HG02763 (cell line): Measurements from ENCODE around the gene TRAPPC12.
"Not testable (repeated sequence)": the region's sequence is repeated elsewhere in the genome, so short reads cannot be mapped to it uniquely, and the experiment has no call there.

Source experiments
- ATAC-seq: cut with Tn5 transposase; IDR thresholded peaks from one replicate; pipeline ENCODE4 v1.9.1; 2021; ENCODE audit warnings: mild to moderate bottlenecking, moderate library complexity; ENCODE audit not compliant: unreplicated experiment

TRAPPC12 gene

DNA sequence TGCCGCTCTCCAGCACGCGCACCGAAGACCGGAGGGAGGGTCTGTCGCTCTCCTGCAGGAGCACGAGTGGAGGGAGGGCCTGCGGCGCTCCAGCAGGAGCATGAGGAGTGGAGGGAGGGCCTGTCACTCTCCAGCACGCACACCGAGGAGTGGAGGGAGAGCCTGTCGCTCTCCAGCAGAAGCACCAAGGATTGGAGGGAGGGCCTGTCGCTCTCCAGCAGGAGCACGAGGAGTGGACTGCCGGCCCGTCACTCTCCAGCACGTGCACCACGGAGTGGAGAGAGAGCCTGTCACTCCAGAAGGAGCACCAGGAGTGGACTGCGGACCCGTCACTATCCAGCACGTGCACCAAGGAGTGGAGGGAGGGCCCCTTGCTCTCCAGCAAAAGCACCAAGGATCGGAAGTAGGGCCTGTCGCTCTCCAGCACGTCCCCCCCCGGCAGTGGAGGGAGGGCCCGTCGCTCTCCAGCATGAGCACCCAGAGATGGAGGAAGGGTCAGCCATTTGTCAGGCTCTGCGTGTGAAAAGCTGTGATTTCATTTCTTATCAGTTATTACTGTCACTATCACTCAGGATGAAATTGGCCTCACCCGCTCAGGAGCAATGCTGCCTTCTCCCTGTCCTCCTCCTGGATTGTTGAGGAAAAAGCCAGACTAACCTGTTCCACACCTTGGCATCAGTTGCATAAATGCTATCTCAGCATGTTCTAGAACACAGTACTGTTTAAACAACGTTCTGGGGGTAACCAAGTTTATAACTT lies 103.9 kb downstream of the TRAPPC12 start:
- no peak for ATAC-seq

DNA sequence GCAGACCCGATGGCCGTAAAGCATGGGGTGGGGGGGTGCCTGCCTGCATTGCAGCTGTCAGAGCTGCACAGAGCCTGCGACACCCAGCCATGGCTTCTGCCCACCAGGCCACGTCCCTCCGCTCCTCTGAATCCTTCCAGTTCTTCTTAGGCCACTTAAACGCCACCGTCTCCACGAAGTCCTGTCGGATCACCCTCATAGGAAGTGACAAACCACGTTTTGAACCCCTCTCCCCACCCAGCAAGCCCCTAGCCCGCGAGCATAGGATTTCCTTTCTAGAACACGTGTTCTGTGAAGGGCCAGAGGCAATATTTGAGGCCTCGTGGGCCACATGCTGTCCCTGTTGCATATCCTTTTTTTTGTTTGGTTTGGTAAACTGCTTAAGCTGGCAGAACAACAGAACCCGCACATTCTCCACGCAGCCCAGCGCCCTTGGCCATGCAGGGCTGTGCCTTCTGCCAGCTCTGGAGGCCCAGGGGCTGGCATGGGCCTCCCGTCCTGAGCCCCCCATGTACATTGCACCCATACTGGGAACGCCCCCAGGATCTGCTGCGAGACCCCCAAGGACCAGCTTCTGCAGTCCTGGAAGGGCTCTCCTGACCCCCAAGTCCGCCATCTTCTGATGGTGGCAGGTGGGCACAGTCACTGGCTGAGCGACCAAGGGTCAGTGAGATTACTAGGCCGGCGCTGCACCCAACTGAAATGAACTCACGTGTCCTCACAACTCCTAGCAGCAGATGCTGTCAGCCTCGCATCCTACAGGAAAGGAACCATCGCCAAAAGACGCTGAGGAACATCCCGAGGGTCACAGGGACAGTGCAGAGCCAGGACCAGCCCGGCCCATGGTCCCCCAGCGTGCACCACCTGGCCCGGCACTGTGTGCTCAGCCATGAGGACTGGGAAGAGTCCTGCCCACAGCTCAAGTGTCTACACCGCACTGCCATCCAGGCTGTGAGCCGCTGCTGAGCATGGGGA lies 104.8 kb downstream of the TRAPPC12 start:
- ATAC-seq = no peak

DNA sequence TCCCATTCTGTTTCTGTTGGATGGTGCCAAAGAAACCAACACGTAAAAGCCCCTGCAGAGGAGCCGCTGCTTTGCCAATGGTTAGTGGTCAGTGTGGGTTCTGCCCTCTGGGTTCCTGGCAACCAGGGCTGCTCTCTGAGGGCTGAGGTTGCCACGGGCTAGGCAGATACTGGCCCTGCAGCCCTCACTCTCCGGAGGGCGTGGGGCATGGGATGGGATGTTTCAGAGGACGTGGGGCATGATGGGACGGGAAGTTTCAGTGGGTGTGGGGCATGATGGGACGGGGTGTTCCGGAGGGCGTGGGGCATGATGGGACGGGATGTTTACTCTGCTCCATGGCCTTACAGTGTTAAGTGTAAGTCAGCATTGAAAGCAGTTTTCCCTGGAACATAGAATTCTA lies 105.7 kb downstream of the TRAPPC12 start:
- ATAC-seq = no peak

DNA sequence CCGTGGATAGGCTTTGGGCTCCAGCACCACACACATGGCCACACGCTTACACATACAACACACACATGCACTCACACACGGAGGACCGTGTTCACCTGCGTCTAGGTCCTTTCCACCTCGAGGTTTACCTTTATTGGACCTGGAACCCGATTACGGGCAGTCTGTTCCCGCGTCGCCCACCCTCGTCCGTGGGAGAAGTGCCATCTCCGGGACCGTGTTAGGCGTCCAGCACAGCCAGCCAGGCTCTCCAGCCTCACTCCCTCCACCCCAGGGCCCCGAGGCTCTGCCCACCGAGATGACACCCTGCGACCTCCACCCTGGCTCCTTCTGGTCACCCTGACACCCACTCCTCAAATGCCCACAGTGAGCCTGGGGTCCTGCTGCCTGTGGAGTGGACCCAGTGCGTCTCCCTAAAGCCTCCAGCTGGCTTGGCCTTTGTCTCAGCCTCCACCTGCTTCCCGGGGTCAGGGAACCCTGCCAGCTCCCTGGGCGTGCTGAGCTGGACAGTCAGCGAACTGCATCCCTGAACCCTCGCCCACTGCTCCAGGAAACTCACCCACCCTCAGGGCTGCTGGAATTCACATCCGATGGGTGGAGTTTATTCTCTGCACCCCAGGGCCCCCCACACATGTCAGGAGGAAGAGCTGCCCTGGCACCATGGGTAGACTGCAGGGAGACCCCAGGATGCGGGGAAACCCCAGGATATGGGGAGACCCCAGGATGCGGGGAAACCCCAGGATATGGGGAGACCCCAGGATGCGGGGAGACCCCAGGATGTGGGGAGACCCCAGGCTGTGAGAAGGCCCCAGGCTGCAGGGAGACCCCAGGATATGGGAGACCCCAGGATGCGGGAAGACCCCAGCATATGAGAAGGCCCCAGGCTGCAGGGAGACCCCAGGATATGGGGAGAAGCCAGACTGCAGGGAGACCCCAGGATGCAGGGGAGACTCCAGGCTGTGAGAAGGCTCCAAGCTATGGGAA lies 106.8 kb downstream of the TRAPPC12 start:
- ATAC-seq = no peak

DNA sequence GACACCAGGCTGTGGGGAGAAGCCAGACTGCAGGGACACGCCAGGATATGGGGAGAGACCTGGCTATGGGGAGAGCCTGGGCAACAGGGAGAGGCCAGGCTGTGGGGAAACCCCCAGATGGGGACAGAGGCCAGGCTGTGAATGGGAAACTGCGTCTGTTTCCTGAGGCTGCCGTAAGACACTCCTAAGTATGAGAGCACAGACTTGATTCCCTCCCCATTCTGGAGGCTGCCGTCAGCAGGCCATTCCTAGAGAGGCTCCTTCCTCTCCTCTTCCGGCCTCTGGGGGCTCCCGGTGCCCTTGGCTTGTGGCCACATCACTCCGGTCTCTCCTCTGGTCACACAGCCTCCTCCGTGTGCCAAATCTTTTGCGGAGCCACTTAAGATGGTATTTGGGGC lies 107.5 kb downstream of the TRAPPC12 start:
- no peak for ATAC-seq

DNA sequence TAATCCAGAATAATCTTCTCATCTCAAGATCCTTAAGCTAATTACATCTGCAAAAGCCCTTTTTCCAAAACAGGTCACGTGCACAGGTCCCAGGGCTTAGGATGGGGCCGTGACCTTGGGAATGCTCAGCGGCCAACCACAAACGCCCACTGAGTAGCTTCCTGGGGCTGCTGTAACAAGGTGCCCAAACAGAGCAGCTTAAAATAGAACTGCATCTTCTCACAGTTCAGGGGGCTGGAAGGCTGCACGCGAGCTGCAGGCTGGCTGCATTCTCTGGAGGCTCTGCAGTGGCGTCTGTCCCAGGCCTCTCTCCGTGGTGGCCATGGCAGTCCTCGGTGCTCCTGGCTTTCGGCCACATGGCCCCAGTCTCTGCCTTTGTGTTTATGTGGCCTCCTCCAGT lies 107.9 kb downstream of the TRAPPC12 start:
- ATAC-seq = no peak

DNA sequence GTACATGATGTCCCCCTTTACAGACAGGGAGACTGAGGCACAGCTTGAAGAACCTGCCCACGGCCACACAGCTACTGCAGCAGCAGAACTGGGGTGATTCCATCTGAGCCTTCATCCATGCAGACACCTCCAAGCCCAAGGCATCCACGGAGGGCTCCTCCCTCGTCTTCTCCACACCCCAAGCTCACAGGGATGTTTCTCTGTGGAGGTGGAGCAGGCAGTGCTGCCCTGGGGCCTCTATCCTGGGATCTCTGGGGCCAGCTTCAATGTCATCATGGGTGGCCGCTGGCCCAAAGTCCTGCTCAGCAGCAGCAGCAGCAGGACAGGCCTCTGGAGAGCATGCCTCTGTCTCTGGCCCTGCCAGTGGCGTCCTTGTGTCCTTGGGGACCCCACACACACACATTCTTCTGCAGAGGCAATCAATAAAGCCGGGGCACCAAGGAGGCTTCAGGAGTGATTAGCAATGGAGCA lies 108.6 kb downstream of the TRAPPC12 start:
- ATAC-seq = no peak

DNA sequence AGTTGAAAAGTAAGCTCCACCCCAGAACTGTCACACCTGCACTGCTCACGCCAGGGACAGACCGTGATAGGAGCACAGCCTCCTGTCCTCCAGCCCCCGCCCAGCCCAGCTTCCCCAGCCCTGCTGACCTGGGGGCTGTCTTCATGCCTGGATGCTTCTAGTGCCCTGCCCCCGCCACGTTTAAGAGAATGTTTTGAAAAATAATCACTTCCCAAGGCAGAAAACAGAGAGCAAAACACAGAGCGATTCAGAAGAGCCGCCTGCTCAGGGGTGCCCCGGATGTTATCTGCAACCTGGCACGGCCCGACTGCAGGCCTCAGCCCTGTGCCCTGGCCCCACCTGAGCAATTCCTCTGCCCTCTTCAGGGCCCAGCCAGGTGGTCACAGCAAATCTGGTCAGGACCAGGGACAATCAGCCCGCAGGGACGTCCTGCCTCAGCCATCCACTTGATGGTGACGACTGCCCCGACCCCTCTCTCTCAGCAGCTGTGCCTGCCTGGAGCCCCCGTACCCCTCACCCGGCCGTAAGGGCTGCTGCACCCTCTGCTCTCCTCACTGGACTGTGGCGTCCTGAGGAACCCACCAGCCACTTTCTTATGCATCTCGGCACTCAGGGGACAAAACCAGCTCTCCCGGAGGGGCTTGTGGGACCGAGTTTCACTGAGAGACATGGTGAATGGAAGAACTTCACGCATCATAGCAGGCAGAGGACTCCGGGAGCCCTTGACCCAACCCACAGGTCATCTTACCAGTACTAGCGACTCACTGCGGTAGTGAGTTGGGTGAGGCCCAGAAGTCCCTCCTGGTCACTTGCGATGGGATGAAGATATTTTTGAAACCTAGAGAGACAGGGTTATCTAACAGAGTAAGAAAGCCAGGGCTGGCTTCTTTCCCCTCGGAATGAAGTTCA lies 109.6 kb downstream of the TRAPPC12 start:
- no peak for ATAC-seq

DNA sequence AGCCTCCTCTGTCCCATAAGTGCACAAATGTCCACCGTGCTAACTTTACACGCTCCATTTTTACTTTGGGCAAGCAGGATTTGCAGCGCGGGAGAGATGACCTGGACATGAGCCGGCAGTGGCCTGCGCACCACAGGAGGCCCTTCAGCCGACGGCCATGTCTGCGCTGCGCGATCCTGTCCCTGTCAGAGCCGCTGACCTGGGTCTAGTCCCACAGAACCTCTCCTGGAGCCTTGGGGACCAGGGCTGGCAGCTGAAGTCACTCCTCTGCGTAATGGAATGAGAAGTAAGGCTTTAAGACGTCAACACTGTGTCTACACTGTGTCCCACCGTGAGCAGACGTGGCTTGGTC lies 110.2 kb downstream of the TRAPPC12 start:
- ATAC-seq = no peak

DNA sequence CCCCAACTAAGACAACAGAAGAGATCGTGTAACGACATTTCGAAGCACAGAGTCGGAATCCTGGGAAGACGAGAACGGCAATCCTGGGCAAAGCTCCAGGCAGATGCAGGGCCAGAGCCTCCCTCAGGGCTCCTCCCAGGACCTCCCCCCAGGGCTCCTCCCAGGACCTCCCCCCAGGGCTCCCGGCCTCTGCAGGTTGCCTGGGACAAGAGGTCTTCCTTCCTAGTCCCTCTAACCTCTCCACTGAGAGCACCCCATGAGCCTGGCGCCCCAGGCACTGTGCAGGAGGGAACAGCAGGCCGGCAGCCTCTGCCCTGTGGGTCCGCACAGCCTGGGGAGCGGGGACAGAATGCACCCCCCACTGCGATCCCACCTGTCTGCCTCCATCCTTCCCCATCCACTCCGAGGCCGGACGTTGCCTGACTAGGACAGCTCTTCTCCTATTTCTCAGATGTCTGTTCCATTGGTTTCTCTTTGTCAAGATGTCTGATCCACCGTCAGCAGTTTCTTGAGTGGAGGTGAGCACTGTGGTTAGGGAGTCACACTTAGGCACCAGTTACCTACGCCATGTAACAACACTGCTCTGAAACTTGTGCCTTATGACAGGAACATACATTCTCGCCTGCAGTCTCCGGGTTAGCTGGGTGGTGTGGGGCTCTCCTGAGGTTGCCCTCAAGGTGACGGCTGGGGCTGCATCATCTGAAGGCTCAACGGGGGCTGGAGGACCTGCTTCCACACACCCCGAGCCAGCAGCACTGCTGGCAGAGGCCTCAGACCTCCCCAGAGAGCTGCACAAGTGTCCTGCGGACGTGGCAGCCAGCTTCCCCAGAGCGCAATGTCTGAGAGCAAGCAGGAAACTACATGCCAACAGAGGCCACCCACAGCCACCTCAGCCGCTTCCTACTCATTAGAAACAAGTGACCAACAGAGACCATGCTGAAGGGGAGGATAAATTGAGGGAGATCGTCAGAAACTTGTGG lies 111.0 kb downstream of the TRAPPC12 start:
- no peak for ATAC-seq

DNA sequence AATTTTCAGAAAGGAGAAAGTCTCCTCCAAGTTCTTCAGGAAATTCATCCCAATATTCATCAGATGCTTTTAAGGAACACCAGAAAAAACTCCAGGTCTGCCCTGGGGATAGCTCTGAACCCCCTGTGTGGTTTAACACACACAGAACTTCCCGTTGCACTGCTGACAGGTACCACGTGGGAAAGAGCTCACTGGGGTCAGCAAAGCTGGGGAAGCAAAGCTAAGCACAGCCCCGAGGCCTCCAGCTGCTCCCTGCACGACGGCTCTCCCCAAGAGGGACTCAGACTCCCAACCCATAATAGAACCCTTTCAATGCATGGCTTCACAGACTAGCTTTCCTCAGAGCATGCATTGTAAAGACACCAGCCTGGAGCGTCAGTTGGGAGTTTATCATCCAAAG lies 111.8 kb downstream of the TRAPPC12 start:
- no peak for ATAC-seq

DNA sequence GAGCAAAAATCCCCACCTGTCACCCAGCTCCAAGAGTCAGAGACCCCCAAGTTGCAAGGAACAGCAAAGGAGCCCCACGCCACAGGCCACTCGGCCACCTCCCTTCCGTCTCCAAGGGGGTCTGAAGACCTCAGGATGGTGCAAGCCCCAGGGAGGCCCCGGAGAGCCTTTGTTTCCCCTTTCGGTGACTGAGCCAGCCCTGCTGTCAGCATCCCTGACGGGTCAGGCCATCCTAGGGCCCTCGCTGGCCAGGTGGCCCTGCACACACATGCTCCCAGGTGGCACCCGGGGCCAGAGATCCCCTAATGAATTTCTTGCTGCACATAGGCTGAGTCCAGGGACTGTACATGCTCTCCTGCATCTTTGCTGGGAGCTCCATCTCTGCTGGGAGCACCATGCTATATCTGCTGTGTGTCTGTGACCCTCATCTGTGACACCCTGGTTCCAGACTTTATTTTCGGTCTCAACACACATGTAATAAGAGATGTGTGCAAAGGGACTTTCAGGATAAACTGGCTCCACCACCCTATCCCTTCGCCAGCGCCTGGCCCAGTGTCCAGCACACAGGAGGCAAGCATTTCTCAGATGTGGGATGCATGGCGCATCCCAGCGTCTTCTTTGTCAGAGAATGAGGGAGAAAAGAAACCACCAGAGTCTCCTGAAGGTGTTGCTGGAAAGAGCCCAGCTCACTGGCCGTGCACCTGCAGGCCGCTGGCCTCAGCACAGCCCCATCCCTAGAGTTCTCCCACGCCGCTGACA lies 112.4 kb downstream of the TRAPPC12 start:
- ATAC-seq = no peak

DNA sequence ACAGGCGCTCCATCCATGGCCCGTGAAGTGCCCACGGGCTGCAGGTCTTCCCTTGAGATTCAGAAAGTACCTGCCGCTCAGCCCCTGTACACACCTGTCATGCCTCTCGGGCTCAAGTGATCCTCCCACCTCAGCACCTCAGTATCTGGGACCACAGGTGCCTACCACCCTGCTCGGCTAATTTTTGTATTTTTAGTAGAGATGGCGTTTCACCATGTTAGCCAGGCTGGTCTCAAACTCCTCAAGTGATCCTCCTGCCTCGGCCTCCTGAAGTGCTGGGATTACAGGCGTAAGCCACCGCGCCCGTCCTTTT lies 112.9 kb downstream of the TRAPPC12 start:
- ATAC-seq = not testable (repeated sequence)

DNA sequence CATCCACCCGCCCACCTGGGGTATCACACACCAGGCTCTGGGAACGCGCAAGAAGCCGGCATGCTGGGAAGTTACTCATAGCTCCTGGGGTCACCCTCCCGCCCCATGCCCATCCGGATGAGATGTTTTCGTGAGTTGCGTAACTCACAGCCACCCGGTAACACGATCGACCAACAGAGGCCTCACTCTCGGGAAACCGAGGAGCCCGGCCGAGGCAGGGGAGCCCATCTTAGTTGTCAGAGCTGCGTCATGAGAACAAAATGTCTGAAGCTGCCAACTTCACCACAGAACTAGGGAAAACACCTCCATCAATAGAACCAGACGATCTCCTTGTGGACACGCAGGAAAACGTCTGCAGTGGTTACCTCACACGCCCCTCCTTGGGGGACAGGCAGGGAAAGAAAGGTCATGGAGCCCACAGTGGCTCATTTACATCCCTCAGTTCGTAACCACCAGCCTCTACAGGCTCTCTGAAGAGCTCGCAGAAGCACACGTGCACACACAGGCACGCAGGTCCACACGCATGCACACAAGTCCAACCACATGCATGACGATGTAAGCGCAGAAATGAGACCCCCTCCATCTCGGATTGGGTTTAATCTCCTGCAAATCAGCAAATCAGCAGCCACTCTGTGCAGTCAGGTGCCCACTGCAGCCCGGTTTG lies 113.6 kb downstream of the TRAPPC12 start:
- ATAC-seq = no peak

DNA sequence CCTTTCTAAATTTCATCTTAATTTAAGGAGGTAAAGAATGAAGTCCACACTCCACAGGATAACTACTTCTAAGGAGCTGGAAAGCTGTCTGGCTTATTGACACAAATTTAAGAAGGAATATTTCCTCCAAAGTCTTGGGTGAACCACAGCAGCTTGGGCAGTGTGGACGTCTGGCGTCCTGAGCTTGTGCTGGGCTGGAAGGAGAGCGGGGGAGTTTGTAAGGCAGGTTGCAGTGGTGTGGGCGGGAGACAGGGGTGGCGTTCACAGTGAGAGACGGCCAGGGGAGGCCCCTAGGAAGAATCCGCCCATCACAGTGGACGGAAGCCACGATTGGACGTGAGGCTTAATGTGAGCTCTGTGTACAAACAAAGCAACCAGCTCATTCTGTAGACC lies 114.1 kb downstream of the TRAPPC12 start:
- no peak for ATAC-seq

DNA sequence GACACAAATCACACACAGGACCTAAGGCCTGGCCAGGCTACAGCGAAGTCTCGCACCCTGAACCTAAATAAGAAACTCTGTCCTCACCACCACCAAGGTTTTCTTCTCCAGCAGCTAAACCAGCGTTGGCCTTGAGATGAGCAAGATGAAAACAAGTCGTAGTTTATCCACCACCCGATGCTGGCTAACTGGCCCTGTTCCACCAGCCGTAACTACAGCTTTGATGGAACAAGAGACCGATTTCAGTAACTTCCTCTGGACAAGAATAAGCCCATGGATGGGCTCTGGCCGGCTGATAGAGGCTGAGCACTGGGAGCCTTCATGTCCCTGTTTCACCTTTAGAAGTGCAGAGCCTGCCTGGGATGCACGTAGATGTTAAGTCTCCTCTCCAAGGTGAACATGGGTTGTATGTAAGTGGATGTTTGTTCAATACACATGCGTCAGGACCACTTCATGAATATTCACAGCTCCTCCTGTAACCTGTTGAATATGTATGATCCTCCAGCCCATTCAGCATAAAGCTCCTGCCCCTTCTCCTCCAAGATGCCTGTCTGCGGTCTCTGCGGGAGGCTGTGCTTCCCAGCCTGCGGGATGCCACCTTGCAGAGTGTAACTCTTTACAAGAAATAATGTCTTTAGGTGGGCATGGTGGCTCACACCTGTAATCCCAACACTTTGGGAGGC lies 115.6 kb downstream of the TRAPPC12 start:
- no peak for ATAC-seq

DNA sequence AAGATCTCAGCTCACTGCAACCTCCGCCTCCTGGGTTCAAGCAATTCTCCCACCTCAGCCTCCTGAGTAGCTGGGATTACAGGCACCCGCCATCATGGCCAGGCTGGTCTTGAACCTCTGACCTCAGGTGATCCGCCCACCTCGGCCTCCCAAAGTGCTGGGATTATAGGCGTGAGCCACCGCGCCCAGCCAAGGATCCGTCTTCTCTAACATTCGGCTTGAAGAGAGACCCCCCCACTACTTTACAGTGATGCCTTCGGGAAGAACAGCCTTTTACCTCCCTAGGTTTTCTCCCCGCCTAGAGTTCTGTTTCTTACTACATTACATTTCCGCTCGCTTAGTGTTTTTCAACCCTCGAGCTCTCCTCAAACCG lies 117.2 kb downstream of the TRAPPC12 start:
- ATAC-seq = not testable (repeated sequence)
